Measurements from ENCODE around the gene KIAA1671.

KIAA1671 gene

GRCh38 chr22:25069758-25070481 is 117.4 kb downstream of the KIAA1671 start:
- no peak for DNase-seq

GRCh38 chr22:25070956-25071355 is 118.4 kb downstream of the KIAA1671 start:
- DNase-seq = no peak

GRCh38 chr22:25071720-25072119 is 119.2 kb downstream of the KIAA1671 start:
- DNase-seq = no peak

DNA sequence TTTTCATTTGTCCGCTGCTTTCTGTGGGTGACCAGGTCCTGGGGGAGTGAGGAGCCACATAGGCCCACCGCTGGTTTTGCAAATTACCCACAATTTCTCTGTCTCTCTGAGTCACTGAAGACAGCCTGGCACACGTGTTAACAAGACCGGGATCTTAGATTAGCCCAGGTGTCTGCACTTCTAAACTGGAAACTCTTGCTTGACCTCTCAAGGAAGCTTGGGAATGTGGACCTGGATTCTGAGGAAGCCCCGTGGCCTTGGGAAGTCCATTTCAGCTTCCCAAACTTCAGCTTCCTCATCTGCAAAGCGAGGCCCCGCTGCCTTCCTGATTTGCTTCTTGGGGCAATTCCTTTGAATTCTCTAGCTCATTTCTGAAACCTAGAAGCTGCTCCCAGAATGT is 119.9 kb downstream of the KIAA1671 start:
- no peak for DNase-seq

- no peak for DNase-seq
These were observed 123.8 kb downstream of the KIAA1671 start for GRCh38 chr22:25076336-25076735.

GRCh38 chr22:25077056-25077455 is 124.5 kb downstream of the KIAA1671 start:
- no peak for DNase-seq

DNA sequence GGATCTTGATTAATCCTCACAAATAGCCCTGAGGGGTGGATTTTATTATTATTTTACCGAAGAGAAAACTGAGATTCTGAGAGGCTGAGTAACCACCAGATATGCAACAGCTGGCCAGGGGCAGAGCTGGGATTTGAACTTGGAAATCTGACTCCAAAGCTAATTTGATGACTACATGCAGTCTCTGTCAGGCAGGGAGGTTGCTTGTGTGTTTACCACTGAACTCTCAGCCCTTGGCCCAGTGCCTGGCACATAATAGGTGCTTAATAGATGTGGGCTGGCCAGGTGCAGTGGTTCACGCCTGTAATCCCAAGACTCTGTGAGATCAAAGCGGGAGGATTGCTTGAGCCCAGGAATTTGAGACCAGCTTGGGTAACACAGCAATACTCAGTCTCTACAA is 125.4 kb downstream of the KIAA1671 start:
- no peak for DNase-seq

- DNase-seq = no peak
These were observed 126.1 kb downstream of the KIAA1671 start for GRCh38 chr22:25078591-25078990.

DNA sequence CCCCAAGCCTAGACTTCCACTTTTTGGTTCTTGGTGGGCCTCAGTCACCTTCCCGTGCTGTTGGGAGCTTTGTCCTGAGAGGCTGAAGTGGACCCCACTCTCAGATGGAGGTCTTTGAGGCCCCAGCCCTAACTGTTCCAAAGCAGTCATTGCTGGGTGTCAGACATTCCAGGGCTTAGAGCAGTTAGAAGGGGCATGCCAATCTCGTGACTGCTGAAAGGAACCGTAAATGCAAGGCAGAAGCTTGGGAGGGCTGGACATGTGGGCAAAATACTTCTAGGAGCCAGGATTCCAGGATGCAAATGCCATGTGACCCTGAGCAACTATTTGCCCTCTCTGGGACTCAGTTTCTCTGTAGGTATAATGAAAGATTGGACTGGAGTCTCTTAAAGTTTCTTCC is 128.3 kb downstream of the KIAA1671 start:
- no peak for DNase-seq

DNA sequence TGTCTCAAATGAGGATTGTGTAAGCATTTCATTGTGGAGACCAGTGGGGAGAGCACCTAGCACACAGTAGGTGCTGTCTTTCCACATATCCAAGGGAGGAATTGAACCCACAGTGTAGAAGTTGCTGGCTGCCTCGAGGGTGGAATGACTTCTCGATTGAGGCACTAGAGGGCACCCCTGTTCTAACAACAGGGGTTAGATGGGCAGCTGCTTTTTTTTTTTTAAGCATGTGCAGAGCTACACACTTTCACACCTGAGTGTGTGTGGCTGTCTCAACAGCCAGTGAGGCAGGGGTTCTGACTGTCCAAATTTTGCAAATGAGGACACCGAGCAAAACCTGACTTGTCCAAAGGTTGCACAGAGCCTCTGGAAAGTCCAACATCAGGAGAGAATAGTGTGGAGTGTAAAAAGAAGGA is 128.9 kb downstream of the KIAA1671 start:
- DNase-seq = no peak

- DNase-seq = no peak
These were observed 129.6 kb downstream of the KIAA1671 start for GRCh38 chr22:25082096-25082495.

- DNase-seq = no peak
These were observed 130.7 kb downstream of the KIAA1671 start for GRCh38 chr22:25083056-25083806.

- no peak for DNase-seq
These were observed 131.3 kb downstream of the KIAA1671 start for GRCh38 chr22:25083807-25084200.

DNA sequence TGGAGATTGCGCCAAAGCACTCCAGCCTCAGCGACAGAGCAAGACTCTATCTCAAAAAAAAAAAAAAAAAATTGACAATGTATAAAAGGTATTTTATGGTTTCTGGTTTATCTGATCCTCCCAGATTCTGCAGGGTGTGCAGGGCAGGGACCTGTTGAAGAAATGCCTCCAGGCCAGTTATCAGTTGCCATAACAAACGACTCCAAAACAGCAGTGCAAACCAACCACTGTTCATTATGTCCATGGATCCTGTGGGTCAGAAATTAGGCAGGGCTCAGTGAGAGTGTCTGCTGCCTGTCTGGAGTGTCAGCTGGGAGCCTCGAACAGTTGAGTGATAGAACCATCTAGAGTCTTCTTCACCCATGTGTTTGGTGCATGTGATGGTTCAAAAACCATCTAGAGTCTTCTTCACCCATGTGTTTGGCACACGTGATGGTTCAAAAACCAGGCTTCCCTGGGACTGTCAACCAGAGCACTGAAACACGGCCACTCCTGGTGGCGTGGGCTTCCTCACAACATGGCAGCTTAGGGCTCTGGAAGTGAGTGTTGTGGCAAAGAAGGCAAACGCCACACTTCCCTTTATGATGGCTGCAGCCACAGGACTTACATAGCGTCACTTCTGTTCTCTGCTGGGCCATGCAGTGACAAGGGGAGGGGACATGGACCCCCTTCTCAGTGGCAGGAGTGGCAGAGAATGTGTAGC is 132.0 kb downstream of the KIAA1671 start:
- DNase-seq = no peak

DNA sequence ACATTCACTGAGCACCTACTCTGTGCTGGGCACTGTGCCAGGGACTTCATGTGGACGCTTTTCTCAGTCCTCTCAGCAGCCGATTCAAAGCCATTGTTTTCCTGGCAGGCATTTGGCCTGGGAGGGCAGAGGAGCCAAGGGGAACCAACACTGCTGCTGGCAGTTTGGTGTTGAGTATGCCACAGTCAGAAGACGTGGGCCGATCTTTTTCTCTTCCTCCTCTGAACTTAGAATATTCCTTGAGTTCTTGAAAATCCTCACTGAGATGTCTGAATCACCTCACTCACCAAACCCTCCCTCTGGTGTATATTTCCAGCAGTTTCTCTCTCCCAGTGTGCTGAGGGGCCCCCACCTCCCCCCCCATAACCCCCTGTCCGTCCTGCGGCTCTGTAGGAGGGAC is 132.6 kb downstream of the KIAA1671 start:
- no peak for DNase-seq

GRCh38 chr22:25085930-25086901 is 133.7 kb downstream of the KIAA1671 start:
- no peak for DNase-seq

- DNase-seq = no peak
These were observed 134.4 kb downstream of the KIAA1671 start for GRCh38 chr22:25086902-25087282.

DNA sequence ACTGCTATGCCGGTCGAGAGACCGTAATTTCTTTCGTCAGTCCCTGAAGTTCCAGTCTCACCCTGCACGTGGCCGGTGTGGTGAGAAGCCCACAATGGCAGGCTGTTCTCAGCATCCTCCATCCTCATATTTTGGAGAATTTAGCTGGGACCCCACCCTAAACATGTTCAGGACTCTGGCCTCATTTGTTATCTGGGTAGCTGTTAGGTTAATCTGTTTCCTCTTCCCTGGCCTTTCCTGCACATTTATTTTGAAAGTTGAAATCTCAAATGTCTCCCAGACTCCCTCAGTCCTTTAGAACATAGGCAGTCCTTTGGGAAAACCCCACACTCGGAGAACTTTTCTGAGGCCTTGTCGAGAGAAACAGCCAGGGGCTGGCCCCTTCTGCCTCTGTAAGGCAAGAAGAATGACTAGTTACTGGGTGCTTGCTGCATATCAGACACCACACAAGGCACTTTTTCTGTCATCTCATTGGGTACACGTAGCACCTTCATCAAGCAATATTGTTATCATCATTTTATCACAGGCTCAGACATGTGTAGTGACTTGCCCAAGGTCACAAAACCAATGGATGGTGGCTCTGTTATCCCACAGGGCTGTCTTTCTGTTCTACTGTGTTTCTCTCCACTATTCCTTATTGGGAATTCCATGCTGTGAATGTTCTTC is 137.8 kb downstream of the KIAA1671 start:
- DNase-seq = no peak

- DNase-seq = no peak
These were observed 138.9 kb downstream of the KIAA1671 start for GRCh38 chr22:25091458-25091857.

GRCh38 chr22:25092119-25092518 is 139.6 kb downstream of the KIAA1671 start:
- no peak for DNase-seq

DNA sequence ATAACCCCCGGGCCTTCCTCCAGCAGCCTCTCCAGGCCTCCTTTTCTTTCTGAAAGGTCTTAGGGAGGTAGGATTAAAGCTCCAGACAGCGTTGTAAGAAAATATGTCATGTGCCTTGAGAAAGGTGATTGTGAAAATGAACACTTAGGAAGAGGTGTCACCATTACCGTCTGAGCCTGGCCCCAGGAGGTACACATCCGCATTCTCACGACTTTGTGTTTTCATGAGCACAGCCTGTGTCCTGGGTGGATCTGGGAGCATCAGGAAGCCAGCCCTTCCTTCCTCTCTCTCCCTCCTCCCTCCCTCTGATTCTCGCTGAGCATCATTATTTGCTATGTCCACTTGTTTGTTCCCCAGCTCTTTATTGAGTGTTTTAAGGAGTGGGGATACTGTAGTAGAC is 142.1 kb downstream of the KIAA1671 start:
- no peak for DNase-seq

DNA sequence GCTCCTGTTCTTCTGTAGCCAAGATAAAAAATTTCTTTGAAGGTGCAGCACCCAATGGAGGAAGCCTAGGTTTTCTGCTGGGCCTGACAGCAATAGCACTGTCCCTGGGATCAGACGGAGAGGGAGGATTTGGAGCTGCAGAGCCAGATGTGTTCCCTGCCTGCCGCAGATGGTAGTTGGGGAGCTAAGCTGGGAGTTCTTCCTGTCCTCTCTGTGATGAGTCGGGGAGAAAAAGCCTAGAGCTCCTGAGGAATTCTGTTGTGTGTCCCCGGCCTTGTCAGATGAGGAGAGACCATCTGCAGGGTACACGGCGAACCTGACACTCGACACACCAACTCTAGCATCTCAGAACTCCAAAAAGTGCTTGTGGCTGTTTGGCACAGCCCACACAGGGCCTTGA is 143.4 kb downstream of the KIAA1671 start:
- DNase-seq = no peak

All from bone marrow (tissue), 2 donors.